IPS DF 6.9 (cell line): ENCODE data around the gene PRIM2.
"Not testable (repeated sequence)": the region's sequence is repeated elsewhere in the genome, so short reads cannot be mapped to it uniquely, and the experiment has no call there.

ENCODE experiments used
- DNase-seq: peaks from one replicate; pipeline ENCODE4 v3.0.0-alpha.2; 2013; ENCODE audit warnings: low read depth, low spot score
- H3K27ac ChIP-seq: one replicate; pipeline ENCODE4 v1.5.1; 2013; ENCODE audit warnings: low read length, control low read depth
- H3K27me3 ChIP-seq: 2 replicates; pipeline ENCODE4 v1.6.1; 2013; ENCODE audit warnings: mild to moderate bottlenecking, low read length; ENCODE audit not compliant: control insufficient read depth, insufficient read depth
- H3K36me3 ChIP-seq: 2 replicates; pipeline ENCODE4 v1.6.1; 2013; ENCODE audit warnings: low read length; ENCODE audit not compliant: control insufficient read depth, insufficient read depth
- H3K4me1 ChIP-seq: 2 replicates; pipeline ENCODE4 v1.6.1; 2013; ENCODE audit warnings: low read length; ENCODE audit not compliant: control insufficient read depth, insufficient read depth
- H3K4me3 ChIP-seq: 2 replicates; pipeline ENCODE4 v1.5.1; 2013; ENCODE audit warnings: mild to moderate bottlenecking, low read length
- H3K9me3 ChIP-seq: 2 replicates; pipeline ENCODE4 v1.6.1; 2013; ENCODE audit warnings: low read length, inconsistent platforms; ENCODE audit not compliant: control insufficient read depth, insufficient read depth
- WGBS: extraction: QIAGEN DNeasy Blood & Tissue Kit; methylation state at CpG from one replicate; pipeline ENCODE4 v1.1.7; 2013; ENCODE audit warnings: mixed read lengths, missing lambda C conversion rate; ENCODE audit not compliant: insufficient read length, insufficient coverage; 5-methylcytosine and 5-hydroxymethylcytosine counted together

PRIM2 gene

DNA sequence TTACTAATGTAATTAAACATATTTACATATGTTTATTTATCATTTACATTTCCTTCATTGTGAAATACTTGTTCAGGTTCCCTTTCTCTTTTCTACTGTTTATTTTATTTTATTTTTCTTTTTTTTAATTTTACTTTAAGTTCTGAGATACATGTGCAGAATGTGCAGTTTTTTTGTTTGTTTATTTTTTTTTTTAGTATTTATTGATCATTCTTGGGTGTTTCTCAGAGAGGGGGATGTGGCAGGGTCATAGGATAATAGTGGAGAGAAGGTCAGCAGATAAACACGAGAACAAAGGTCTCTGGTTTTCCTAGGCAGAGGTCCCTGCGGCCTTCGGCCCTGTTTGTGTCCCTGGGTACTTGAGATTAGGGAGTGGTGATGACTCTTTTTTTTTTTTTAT, 8.7 kb upstream of the PRIM2 start:
- H3K4me3 ChIP-seq, H3K27ac ChIP-seq, H3K9me3 ChIP-seq, H3K27me3 ChIP-seq, H3K36me3 ChIP-seq, H3K4me1 ChIP-seq, DNase-seq: not testable (repeated sequence)
- no CpG with 5 or more reads among the region's 3 CpGs for WGBS

DNA sequence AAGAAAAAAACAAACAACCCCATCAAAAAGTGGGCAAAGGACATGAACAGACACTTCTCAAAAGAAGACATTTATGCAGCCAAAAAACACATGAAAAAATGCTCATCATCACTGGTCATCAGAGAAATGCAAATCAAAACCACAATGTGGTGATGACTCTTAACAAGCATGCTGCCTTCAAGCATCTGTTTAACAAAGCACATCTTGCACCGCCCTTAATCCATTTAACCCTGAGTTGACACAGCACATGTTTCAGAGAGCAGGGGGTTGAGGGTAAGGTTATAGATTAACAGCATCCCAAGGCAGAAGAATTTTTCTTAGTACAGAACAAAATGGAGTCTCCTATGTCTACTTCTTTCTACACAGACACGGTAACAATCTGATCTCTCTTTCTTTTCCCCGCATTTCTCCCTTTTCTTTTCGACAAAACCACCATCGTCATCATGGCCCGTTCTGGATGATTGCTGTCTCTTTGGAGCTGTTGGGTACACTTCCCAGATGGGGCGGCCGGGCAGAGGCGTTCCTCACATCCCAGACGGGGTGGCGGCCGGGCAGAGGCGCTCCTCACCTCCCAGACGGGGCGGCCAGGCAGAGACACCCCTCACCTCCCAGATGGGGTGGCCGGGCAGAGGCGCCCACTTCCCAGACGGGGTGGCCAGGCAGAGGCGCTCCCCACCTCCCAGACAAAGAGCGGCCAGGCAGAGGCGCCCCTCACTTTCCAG, 7.2 kb upstream of the PRIM2 start:
- not testable (repeated sequence) for H3K27ac ChIP-seq, H3K36me3 ChIP-seq, H3K4me1 ChIP-seq, H3K27me3 ChIP-seq, H3K9me3 ChIP-seq, H3K4me3 ChIP-seq, DNase-seq
- WGBS, result no CpG with 5 or more reads among the region's 21 CpGs

DNA sequence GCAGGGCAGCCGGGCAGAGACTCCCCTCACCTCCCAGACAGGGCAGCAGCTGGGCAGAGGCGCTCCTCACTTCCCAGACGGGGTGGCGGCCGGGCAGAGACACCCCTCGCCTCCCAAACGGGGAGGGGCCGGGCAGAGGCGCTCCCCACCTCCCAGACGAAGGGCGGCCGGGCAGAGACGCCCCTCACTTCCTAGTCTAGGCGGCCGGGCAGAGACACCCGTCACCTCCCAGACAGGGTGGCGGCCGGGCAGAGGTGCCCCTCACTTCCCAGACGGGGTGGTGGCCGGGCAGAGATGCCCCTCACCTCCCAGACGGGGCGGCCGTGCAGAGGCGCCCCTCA, 6.6 kb upstream of the PRIM2 start:
- no peaks in the 10 kb centered on the region for H3K9me3 ChIP-seq
- DNase-seq, result no peak
- H3K4me1 ChIP-seq, result no peaks in the 10 kb centered on the region
- H3K27me3 ChIP-seq, result no peaks in the 10 kb centered on the region
- no peak overlapping the region for H3K4me3 ChIP-seq
- WGBS, result no CpG with 5 or more reads among the region's 24 CpGs
- no peaks in the 10 kb centered on the region for H3K36me3 ChIP-seq
- H3K27ac ChIP-seq, result no peak overlapping the region

DNA sequence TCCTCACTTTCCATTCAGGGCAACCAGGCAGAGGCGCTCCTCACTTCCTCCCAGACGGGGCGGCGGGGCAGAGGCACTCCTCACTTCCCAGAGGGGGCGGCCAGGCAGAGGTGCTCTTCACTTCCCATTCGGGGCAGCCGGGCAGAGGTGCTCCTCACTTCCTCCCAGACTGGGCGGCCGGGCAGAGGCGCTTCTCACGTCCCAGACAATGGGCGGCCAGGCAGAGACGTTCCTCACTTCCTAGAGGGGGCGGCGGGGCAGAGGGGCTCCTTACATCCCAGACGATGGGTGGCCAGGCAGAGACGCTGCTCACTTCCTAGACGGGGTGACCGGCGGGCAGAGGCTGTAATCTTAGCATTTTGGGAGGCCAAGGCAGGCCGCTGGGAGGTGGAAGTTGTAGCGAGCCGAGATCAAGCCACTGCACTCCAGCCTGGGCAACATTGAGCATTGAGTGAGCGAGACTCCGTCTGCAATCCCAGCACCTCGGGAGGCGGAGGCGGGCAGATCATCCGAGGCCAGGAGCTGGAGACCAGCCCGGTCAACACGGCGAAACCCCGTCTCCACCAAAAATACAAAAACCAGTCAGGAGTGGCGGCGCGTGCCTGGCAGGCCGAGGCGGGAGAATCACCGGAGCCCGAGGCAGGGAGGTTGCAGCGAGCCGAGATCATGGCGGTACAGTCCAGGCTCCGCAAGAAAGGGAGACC, 6.0 kb upstream of the PRIM2 start:
- H3K9me3 ChIP-seq, H3K4me1 ChIP-seq, DNase-seq, H3K27ac ChIP-seq, H3K36me3 ChIP-seq, H3K27me3 ChIP-seq, H3K4me3 ChIP-seq: not testable (repeated sequence)
- WGBS, result no CpG with 5 or more reads among the region's 44 CpGs

DNA sequence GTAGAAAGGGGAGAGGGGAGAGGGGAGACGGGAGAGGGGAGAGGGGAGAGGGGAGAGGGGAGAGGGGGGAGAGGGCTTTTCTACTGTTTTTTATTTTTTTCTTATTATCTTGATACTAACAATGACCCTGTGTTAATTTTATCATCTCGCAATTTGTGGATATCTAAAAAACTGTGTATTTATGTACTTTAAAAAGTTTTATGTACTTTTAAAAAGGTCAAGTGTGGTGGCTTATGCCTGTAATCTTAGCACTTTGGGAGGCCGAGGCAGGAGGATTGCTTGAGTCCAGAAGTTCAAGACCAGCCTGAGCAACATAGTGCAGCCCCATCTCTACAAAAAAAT, 5.5 kb upstream of the PRIM2 start:
- no CpG with 5 or more reads among the region's 3 CpGs for WGBS
- Histone ChIP-seq H3K4me1 (no peaks in the 10 kb centered on the region), H3K36me3 (no peaks in the 10 kb centered on the region), H3K4me3 (no peak overlapping the region), H3K27ac (no peak overlapping the region), H3K9me3 (no peaks in the 10 kb centered on the region), H3K27me3 (no peaks in the 10 kb centered on the region)
- DNase-seq, result no peak

DNA sequence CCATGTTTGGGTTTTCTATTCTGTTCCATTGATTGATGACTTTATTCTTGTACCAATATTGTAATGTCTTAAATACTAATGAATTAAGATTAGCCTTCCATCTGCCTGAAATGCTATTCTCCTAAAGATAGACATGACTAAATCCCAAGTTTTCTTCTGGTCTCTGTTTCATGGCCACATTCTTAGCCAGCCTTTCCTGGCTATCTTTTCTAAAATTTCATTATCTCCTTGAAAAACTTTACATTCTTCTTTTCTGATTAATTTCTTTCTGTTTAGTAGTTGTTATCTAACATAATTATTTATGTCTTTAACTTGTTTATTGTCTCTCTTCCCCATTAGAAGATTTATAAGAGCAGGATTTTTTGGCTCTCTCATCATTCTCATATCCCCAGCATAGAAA, 4.4 kb upstream of the PRIM2 start:
- Histone ChIP-seq H3K4me3 (no peak overlapping the region), H3K27me3 (no peaks in the 10 kb centered on the region), H3K9me3 (no peaks in the 10 kb centered on the region), H3K4me1 (no peaks in the 10 kb centered on the region), H3K36me3 (no peaks in the 10 kb centered on the region), H3K27ac (no peak overlapping the region)
- DNase-seq, result no peak

DNA sequence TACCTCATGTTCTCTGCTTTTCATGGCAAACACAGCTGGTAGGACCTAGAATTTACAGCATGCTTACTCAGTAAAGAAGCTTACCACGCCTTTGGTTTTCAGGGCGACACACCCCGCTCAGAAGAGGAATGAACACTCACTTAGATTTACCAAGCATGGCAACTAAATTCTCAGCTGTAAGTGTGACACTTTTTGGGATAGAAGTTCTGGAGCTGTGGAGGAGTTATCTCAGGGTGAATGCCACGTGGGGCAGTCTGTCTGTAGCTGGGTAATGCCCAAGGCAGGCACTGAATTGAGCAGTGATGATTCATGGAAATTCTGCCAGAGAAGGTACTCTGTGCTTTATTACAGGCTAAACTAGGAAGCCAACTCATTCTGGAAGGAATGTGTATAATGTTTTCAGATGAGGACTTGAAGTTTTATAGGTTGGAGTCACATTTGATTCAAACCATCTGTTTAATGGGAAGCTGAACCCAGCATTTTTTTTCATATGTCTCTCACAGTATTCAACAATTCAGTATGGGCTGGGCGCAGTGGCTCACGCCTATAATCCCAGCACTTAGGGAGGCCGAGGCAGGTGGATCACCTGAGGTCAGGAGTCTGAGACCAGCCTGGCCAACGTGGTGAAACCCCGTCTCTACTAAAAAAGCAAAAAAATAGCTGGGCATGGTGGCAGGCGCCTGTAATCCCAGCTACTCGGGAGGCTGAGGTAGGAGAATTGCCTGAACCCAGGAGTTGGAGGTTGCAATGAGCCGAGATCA, 3.5 kb upstream of the PRIM2 start:
- Histone ChIP-seq H3K4me1 (no peaks in the 10 kb centered on the region), H3K4me3 (no peak overlapping the region), H3K27ac (no peak overlapping the region), H3K27me3 (no peaks in the 10 kb centered on the region), H3K36me3 (no peaks in the 10 kb centered on the region), H3K9me3 (no peaks in the 10 kb centered on the region)
- WGBS, result no CpG with 5 or more reads among the region's 12 CpGs
- DNase-seq, result no peak

DNA sequence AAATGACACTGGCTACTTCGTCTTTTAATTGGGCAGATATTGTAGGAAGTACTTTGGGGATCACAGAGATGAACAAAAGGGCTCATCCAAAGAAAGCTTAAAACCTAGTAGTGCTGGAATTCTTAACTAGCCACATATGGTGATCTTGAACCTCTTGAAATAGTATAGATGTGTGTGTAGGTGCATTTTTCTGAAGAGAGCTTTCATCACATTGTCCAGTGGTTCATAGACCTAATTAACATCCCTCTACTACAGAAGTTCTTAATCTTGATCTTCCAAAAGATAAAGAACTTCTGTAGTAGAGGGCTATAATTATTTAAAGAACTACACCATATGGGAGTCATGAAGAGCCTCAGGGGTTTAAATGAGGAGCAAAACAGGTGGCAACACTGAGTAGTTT, 2.3 kb upstream of the PRIM2 start:
- Histone ChIP-seq H3K9me3 (no peaks in the 10 kb centered on the region), H3K4me1 (no peaks in the 10 kb centered on the region), H3K4me3 (no peak overlapping the region), H3K27ac (no peak overlapping the region), H3K27me3 (no peaks in the 10 kb centered on the region), H3K36me3 (no peaks in the 10 kb centered on the region; the same call in 1 of the 2 replicates)
- WGBS, result no CpG with 5 or more reads among the region's 1 CpG
- no peak for DNase-seq

DNA sequence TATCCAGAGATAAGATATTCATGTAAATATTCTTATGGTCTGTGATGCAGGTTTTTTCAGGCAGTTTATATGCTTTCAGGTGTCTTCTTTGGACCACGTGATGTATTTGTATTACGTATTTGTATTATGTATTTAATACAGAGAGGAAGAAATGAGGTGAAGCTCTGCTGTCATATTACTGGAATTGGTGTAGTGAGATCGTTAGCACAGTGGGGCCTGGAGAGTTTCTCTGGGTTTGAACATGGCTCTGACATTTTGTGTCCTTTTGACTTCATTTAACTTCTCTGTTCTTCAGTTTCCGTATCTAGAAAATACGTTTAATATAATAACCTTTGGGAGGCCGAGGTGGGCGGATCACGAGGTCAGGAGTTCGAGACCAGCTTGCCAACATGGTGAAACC, 1.6 kb upstream of the PRIM2 start:
- Histone ChIP-seq H3K4me1 (no peaks in the 10 kb centered on the region), H3K27me3 (no peaks in the 10 kb centered on the region), H3K4me3 (no peak overlapping the region), H3K27ac (no peak overlapping the region), H3K9me3 (no peaks in the 10 kb centered on the region), H3K36me3 (no peaks in the 10 kb centered on the region; the same call in 1 of the 2 replicates)
- no peak for DNase-seq
- 100% methylated on average over 3 of the region's 9 CpGs for WGBS

DNA sequence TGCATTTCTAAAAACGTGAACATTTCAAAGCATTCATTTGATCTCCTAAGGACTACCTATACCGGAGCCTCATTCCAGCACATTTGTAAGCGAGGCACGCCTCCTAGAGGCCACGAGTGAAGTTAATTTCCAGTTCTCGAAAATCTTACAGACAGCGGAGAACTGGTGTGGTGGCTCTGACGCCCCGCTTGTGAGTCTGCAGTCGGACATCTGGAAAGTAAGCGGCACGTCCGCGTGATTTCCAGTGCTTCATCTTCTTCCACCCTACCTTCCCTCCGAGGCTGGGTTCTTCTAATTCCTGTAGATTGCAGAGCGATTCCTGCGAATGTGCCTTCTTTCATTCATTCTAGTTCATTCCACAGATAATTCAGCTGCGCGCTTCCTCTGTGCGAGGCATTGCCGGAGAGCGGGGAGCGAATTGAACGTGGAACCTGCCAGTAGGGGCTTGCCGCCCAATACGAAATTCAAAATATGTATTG, 810 bp upstream of the PRIM2 start:
- no CpG with 5 or more reads among the region's 26 CpGs for WGBS
- Histone ChIP-seq H3K4me3 (peak overlapping the region; percentile 69; the same call in 1 of the 2 replicates), H3K27ac (no peak overlapping the region), H3K27me3 (no peaks in the 10 kb centered on the region), H3K9me3 (no peaks in the 10 kb centered on the region), H3K36me3 (no peaks in the 10 kb centered on the region; the same call in 1 of the 2 replicates), H3K4me1 (no peaks in the 10 kb centered on the region)
- peak; percentile 75 for DNase-seq
